K562 treated with DMSO at 1 percent for 48 hours (cell line): Measurements from ENCODE around the gene EFL1. TPM values are rescaled to one million over a fixed set of nuclear protein-coding genes. Genes with fewer than 3 reads are reported as not detected.

ENCODE experiments used
- total RNA-seq: library from RNA; unstranded; fragments of 300-600 nt; gene quantifications from 2 replicates; pipeline ENCODE4 v1.2.3, GENCODE V29; 2022; ENCODE audit warnings: low replicate concordance; ENCODE audit errors: extremely low read depth

EFL1 gene
- not detected in 2 replicates for total RNA-seq

DNA sequence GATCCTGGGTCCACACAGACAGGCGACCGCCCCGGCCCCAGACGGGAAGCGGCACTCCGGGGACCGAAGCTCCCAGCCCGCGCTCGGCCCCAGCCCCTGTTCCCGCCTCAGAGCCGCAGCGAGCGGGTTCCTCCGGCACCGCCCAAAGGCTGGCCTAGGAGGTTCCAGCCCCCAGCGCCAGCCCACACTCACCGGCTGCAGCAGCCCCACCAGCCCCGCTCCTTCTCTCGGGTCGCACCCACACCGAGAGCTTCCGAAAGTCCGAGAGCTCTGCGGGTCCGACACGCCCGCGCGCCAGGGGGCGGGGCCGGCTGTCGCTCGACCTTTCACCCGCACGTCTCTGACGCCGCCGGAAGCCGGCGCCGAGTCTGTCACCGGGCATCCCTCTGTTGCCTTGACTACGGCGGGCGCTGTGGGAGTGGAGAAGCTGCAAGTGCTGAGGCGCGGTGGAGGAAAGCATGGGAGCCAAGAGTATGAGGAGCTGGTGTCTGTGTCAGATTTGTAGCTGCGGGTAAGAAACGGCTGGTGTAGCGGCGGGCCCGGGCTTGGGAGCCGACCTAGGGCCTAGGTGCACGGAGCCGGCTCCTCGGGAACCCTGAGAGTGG is at the start of gene EFL1, which contains the start of gene SAXO2:
TSS of gene EFL1 (minus strand) at position 313 of the 605 bp plus-strand sequence. CDS start 956 bp downstream, outside the sequence.
TSS of gene SAXO2 (plus strand) at position 397 of the 605 bp plus-strand sequence. CDS start at position 459, 62 bp downstream.

Other genes with a start within 250 kb of the EFL1 start
- gene MEX3B, start 216.7 kb downstream of the EFL1 start, total RNA-seq, result not detected in 2 replicates
- gene SAXO2, start 84 bp upstream of the EFL1 start, total RNA-seq, result not detected in 2 replicates
- not detected in 2 replicates for gene GOLGA6L10, start 86.7 kb upstream of the EFL1 start, total RNA-seq
- gene GOLGA6L9, start 167.1 kb upstream of the EFL1 start, total RNA-seq, result not detected in 2 replicates